ENCODE measurements around the gene ELP2. TPM values are rescaled to one million over a fixed set of nuclear protein-coding genes. Genes with fewer than 3 reads are reported as not detected.

Gene ELP2
- total RNA-seq, 1 experiment from 2014 or later: 54.2 TPM

- Histone ChIP-seq H3K4me2 (no peak overlapping the region), H4K20me1 (ENCODE audit: insufficient read depth) (peaks cover 4% of the 10 kb centered on the region; the same call in 1 of the 2 replicates), H3K27ac (no peak overlapping the region), H3K4me1 (replicated peaks; ENCODE audit: insufficient read depth) (no peaks in the 10 kb centered on the region; the same call in 1 of the 2 replicates), H3K27me3 (ENCODE audit: insufficient read depth, low read depth) (no peaks in the 10 kb centered on the region), H3F3A (ENCODE audit: insufficient read depth, low read depth) (no peaks in the 10 kb centered on the region), H3K79me2 (ENCODE audit: low read depth) (peaks cover 18% of the 10 kb centered on the region), H3K9me3 (ENCODE audit: insufficient read depth, low read depth) (no peaks in the 10 kb centered on the region), H3K4me3 (no peak overlapping the region), H2AFZ (no peak overlapping the region), H3K36me3 (ENCODE audit: low read depth) (no peaks in the 10 kb centered on the region; the same call in 1 of the 2 replicates), H3K9me2 (ENCODE audit: insufficient read depth) (no peaks in the 10 kb centered on the region)
- intact Hi-C loops (cut with micrococcal nuclease; ENCODE audit: unreplicated experiment): no loop called here
- ChIA-PET CTCF (no interaction called here), POLR2A (ENCODE audit: unreplicated experiment) (no interaction called here)
- TF ChIP-seq EZH2 (IDR thresholded peaks at IDR 0.05; ENCODE audit: low read depth): no peak
- TF ChIP-seq CTCF (conservative IDR thresholded peaks at IDR 0.05): no peak
- BruUV-seq (replicated peaks): no TSS peak
- DNase-seq: no peak
These were observed 4.9 kb upstream of the ELP2 start for GRCh38 chr18:36124841-36125240.

DNA sequence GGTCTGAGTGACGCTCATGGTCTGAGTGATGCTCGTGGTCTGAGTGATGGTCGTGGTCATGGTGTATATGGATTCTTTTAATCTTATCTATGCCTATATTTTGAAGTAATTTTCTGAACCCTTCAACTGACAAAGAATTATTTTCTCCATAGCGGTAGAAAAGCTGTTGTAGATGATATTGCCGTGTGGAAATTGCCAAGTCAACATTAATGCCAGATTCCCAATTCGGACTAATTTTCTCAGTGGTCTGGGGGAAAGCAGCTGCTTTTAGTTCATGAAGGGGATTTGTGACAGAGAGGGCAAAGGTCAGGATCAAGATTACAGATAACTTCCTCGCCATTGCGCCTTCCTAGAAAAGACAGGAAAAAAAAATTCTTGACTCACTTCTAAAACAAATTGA, 3.0 kb upstream of the ELP2 start:
- H3K79me2 ChIP-seq (ENCODE audit: low read depth): peaks cover 36% of the 10 kb centered on the region
- no peaks in the 10 kb centered on the region for H3K9me3 ChIP-seq (ENCODE audit: insufficient read depth, low read depth)
- H2AFZ ChIP-seq: no peak overlapping the region
- H3F3A ChIP-seq (ENCODE audit: insufficient read depth, low read depth): no peaks in the 10 kb centered on the region
- no peak overlapping the region for H3K4me3 ChIP-seq
- no peak for TF ChIP-seq CTCF (conservative IDR thresholded peaks at IDR 0.05)
- TF ChIP-seq EZH2 (IDR thresholded peaks at IDR 0.05; ENCODE audit: low read depth): no peak
- H3K36me3 ChIP-seq (ENCODE audit: low read depth): no peaks in the 10 kb centered on the region; the same call in 1 of the 2 replicates
- H4K20me1 ChIP-seq (ENCODE audit: insufficient read depth): peaks cover 9% of the 10 kb centered on the region; the same call in 1 of the 2 replicates
- CTCF ChIA-PET: no interaction called here
- no peak overlapping the region for H3K4me2 ChIP-seq
- peaks cover 9% of the 10 kb centered on the region; the same call in 1 of the 2 replicates for H3K4me1 ChIP-seq (replicated peaks; ENCODE audit: insufficient read depth)
- BruUV-seq (replicated peaks): no TSS peak
- no peak overlapping the region for H3K27ac ChIP-seq
- intact Hi-C loops (cut with micrococcal nuclease; ENCODE audit: unreplicated experiment): no loop called here
- no peaks in the 10 kb centered on the region for H3K9me2 ChIP-seq (ENCODE audit: insufficient read depth)
- POLR2A ChIA-PET (ENCODE audit: unreplicated experiment): no interaction called here
- no peaks in the 10 kb centered on the region for H3K27me3 ChIP-seq (ENCODE audit: insufficient read depth, low read depth)
- DNase-seq: no peak

DNA sequence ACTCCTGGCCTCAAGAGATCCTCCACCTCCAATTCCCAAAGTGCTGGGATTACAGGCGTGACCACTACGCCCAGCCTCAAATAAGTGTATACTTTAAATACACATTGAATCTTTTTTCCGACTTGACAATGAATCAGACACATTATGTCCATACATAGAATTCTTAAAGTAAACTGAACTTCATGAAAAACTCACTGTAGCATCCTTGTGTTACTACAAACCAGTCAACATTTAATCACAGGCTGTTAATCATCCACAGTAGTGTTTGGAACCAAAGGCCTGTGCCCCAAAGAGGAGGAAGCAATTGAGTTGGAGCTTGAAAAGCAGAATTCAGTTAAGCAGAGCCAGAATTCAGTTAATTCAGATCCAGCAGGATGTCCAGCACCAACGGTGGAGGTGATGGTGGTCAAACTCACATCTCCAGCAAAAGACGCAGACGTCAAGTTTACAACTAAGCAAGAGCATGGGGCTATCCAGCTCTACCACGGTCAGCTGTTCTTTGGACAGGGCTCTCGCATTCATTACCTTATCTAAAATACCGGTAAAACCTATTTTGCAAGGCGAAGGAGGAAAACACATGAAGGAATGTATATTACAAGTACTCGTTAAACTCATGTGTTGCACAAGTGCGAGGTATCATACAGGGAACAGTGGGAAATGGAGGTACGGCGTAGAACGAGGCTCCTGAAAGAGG, 1.7 kb upstream of the ELP2 start:
- Histone ChIP-seq H3K4me1 (replicated peaks; ENCODE audit: insufficient read depth) (peaks cover 9% of the 10 kb centered on the region; the same call in 1 of the 2 replicates), H3K4me3 (peak overlapping the region; percentile 82), H3F3A (ENCODE audit: insufficient read depth, low read depth) (no peaks in the 10 kb centered on the region), H3K27me3 (ENCODE audit: insufficient read depth, low read depth) (no peaks in the 10 kb centered on the region), H2AFZ (peak overlapping the region; percentile 98), H3K4me2 (peak overlapping the region; percentile 82), H3K36me3 (ENCODE audit: low read depth) (no peaks in the 10 kb centered on the region; the same call in 1 of the 2 replicates), H3K27ac (no peak overlapping the region), H3K79me2 (ENCODE audit: low read depth) (peaks cover 49% of the 10 kb centered on the region), H3K9me3 (ENCODE audit: insufficient read depth, low read depth) (no peaks in the 10 kb centered on the region), H3K9me2 (ENCODE audit: insufficient read depth) (no peaks in the 10 kb centered on the region), H4K20me1 (ENCODE audit: insufficient read depth) (peaks cover 13% of the 10 kb centered on the region)
- CTCF ChIA-PET: no interaction called here
- intact Hi-C loops (cut with micrococcal nuclease; ENCODE audit: unreplicated experiment): no loop called here
- POLR2A ChIA-PET (ENCODE audit: unreplicated experiment): no interaction called here
- TF ChIP-seq CTCF (conservative IDR thresholded peaks at IDR 0.05): no peak
- TF ChIP-seq EZH2 (IDR thresholded peaks at IDR 0.05; ENCODE audit: low read depth): no peak
- no TSS peak for BruUV-seq (replicated peaks)
- DNase-seq: no peak
